ENCODE data around the gene EXTL2. TPM values are rescaled to one million over a fixed set of nuclear protein-coding genes. Genes with fewer than 3 reads are reported as not detected.
A peak's percentile ranks its signal among the peaks of the same experiment; 100 is the strongest.

The EXTL2 gene
- total and polyA plus RNA-seq, 9 of the 15 experiments (the other 6 are each of a cell fraction or from before 2014, with no cell fraction given) = 8.5 to 40.7 (median 26.0) TPM

- TF ChIP-seq CHD2 (IDR thresholded peaks at IDR 0.05; ENCODE audit: low read depth, low read length) = no peak
- TF ChIP-seq RAD21 (CRISPR knock-in tag; conservative IDR thresholded peaks at IDR 0.05 in 1 of 2, IDR thresholded peaks at IDR 0.05 in 1 of 2) = no peak
- peak; percentile 74; the same call in 1 of the 2 replicates for TF ChIP-seq NKRF (IDR thresholded peaks at IDR 0.05; ENCODE audit: borderline replicate concordance)
- peak; percentile 4; the same call in 1 of the 2 replicates for TF ChIP-seq SP1 (CRISPR knock-in tag; IDR thresholded peaks at IDR 0.05)
- no peak for TF ChIP-seq FOXO4 (CRISPR knock-in tag; IDR thresholded peaks at IDR 0.05)
- TF ChIP-seq CC2D1A (IDR thresholded peaks at IDR 0.05) = no peak
- TF ChIP-seq MNT (conservative IDR thresholded peaks at IDR 0.05) = peak; percentile 57 to 79
- peak; percentile 9; the same call in 1 of the 2 replicates for TF ChIP-seq USF2 (CRISPR knock-in tag; IDR thresholded peaks at IDR 0.05)
- TF ChIP-seq ZNF398 (CRISPR knock-in tag; IDR thresholded peaks at IDR 0.05) = no peak
- TF ChIP-seq FOXK2 (conservative IDR thresholded peaks at IDR 0.05 in 1 of 2, IDR thresholded peaks at IDR 0.05 in 1 of 2; ENCODE audit: low read depth in 2 of 2) = peak in 1 of 2 experiments; percentile 38; a peak in 1 of 4 replicates
- TF ChIP-seq ZFP36 (IDR thresholded peaks at IDR 0.05; ENCODE audit: low read depth, low read length, partially characterized antibody) = no peak
- no peak for TF ChIP-seq RBM39 (optimal IDR thresholded peaks at IDR 0.05; ENCODE audit: low read depth, low read length)
Observed at GRCh38 chr1:100895540-100896480, 1.2 kb upstream of the EXTL2 start, which contains the start of gene SLC30A7 (continued).
